PC-3 (cell line): ENCODE measurements around the gene PLD4.

Source experiments
- CTCF ChIP-seq: fragments of 300-600 bp; sonication (generic); conservative IDR thresholded peaks from 2 replicates; pipeline ENCODE4 v1.5.1; 2017; ENCODE audit warnings: antibody characterized with exemption, low read depth, mild to moderate bottlenecking, low read length
- EZH2 ChIP-seq: fragments of 300-600 bp; sonication (generic); IDR thresholded peaks from one replicate; pipeline ENCODE4 v1.6.1; 2017; ENCODE audit warnings: antibody characterized with exemption, mild to moderate bottlenecking, low read length; ENCODE audit not compliant: unreplicated experiment
- EZH2phosphoT487 ChIP-seq: fragments of 300-600 bp; sonication (generic); IDR thresholded peaks from 2 replicates; pipeline ENCODE4 v1.6.1; 2018; ENCODE audit warnings: mild to moderate bottlenecking, antibody characterized with exemption, low read length, borderline replicate concordance

DNA sequence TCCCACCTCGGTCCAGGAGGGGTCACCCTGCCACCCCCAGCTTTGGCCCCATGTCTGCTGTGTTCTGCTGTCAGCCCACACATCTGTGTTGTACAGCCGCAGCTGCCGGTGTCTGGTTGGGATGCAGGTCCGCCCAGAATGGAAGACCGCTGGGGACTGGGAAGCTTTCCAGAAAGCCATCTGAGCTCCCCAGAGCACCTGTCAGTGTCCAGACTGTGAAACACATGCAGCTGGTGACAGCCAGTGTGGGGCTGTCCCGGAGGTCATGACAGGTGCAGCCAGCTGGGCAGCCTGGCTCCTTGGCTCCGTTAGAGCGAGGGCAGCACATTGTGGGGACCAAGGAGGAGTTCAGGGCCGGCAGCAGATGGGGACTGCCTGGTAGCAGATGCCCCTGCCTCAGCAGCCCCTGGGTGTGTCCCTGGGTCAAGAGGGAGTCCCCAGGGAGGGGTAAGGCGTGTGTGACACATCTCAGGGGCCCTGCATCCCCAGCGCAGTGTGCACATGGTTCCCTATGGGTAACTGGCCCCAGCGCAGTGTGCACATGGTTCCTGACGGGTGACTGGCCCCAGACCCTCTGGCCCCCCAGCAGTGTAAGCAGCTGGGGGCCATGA is 43.2 kb upstream of the PLD4 start:
- TF ChIP-seq CTCF (no peak), EZH2phosphoT487 (no peak), EZH2 (no peak)
